22Rv1 (cell line): ENCODE results near the gene UCP3.

Experiments used
- ZFX ChIP-seq: fragments of 450-650 bp; IDR thresholded peaks from 2 replicates; pipeline ENCODE4 v1.6.1; 2017; ENCODE audit warnings: antibody characterized with exemption, borderline replicate concordance
- TF ChIP-seq, protein P1 (sequence below): fragments of 450-650 bp; IDR thresholded peaks from 2 replicates; pipeline ENCODE4 v1.5.1; 2017; ENCODE audit warnings: mild to moderate bottlenecking

DNA sequence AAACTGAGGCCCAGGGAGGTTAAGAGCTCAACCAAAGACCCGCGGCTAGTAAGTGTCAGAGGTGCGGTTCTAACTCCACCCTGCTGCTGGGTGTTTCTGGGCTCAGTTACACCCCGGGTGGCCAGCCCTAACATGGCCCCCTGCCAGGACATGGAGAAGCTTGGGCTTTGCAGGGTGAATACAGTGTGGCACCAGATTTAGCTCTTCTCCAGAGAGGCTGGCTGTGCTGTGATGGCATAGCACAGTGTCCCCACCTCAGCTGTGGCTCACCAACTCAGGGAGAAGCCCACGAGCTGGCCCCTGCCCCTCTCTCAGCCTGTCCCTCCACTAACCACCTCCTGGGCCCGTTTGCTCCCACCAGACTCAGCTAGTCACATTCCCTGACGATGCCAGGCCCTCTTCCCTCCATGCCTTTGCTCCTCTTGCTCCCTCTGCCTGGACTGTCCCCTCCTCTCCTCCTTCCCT is 7.0 kb downstream of the UCP3 start:
- TF ChIP-seq, protein P1, sequence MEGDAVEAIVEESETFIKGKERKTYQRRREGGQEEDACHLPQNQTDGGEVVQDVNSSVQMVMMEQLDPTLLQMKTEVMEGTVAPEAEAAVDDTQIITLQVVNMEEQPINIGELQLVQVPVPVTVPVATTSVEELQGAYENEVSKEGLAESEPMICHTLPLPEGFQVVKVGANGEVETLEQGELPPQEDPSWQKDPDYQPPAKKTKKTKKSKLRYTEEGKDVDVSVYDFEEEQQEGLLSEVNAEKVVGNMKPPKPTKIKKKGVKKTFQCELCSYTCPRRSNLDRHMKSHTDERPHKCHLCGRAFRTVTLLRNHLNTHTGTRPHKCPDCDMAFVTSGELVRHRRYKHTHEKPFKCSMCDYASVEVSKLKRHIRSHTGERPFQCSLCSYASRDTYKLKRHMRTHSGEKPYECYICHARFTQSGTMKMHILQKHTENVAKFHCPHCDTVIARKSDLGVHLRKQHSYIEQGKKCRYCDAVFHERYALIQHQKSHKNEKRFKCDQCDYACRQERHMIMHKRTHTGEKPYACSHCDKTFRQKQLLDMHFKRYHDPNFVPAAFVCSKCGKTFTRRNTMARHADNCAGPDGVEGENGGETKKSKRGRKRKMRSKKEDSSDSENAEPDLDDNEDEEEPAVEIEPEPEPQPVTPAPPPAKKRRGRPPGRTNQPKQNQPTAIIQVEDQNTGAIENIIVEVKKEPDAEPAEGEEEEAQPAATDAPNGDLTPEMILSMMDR: no peak
- no peak for TF ChIP-seq ZFX
